Measurements from ENCODE around the gene TAS2R8.

DNA sequence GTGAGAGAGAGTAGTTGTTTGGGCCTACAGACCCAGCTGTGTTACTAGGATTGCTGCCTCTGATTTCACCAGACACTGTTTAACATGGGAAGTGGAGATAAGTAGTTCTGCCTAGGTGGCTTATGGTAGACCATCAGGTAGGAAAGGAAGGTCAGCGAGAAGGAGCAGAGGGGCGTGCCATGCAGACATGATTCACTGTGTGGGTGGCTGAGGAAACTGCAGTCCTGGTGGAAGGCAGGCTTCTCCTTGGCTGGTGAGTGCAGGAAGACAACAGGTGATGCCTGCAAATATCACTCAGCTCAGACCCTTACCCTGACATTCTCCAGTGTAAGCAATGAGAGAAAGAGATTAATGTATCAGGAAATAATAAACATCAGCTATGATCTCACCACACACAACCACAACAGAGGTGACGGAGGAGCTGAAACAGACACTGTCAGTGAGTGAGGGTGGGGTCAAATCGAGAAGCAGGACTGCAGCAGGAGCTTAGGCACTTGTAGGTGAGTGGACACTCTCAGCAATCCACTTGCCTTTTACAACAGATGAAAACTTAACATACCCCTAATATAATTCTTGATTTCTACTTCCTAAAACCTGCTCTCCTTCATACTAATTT lies 44.3 kb upstream of the TAS2R8 start:
- TF ChIP-seq, protein P1, sequence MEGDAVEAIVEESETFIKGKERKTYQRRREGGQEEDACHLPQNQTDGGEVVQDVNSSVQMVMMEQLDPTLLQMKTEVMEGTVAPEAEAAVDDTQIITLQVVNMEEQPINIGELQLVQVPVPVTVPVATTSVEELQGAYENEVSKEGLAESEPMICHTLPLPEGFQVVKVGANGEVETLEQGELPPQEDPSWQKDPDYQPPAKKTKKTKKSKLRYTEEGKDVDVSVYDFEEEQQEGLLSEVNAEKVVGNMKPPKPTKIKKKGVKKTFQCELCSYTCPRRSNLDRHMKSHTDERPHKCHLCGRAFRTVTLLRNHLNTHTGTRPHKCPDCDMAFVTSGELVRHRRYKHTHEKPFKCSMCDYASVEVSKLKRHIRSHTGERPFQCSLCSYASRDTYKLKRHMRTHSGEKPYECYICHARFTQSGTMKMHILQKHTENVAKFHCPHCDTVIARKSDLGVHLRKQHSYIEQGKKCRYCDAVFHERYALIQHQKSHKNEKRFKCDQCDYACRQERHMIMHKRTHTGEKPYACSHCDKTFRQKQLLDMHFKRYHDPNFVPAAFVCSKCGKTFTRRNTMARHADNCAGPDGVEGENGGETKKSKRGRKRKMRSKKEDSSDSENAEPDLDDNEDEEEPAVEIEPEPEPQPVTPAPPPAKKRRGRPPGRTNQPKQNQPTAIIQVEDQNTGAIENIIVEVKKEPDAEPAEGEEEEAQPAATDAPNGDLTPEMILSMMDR (conservative IDR thresholded peaks at IDR 0.05 in 1 of 2, IDR thresholded peaks at IDR 0.05 in 1 of 2; ENCODE audit: extremely low read depth in 1 of 2, insufficient read depth in 1 of 2, low read depth in 1 of 2, low read length in 2 of 2), result no peak
- TF ChIP-seq EZH2 (IDR thresholded peaks at IDR 0.05; ENCODE audit: borderline replicate concordance, low read length), result no peak
